Muscle of leg (tissue), 11 donors: ENCODE measurements around the gene GOLGA8B. TPM values are rescaled to one million over a fixed set of nuclear protein-coding genes. Genes with fewer than 3 reads are reported as not detected.
"Not testable (repeated sequence)": the region's sequence is repeated elsewhere in the genome, so short reads cannot be mapped to it uniquely, and the experiment has no call there.

ENCODE experiments used
- DNase-seq: peaks from one replicate; pipeline ENCODE4 v3.0.0; 2013
- H3K27ac ChIP-seq: one replicate; pipeline ENCODE4 v1.5.1; 2013; ENCODE audit warnings: mild to moderate bottlenecking, low read length, control low read depth
- H3K27me3 ChIP-seq: one replicate; pipeline ENCODE4 v1.6.1; 2013; ENCODE audit warnings: low read length; ENCODE audit not compliant: control insufficient read depth, insufficient read depth
- H3K36me3 ChIP-seq: one replicate; pipeline ENCODE4 v1.6.1; 2013; ENCODE audit warnings: low read length; ENCODE audit not compliant: control insufficient read depth, insufficient read depth
- H3K4me1 ChIP-seq: one replicate; pipeline ENCODE4 v1.6.1; 2013; ENCODE audit warnings: low read length; ENCODE audit not compliant: control insufficient read depth, insufficient read depth
- H3K4me3 ChIP-seq: one replicate; pipeline ENCODE4 v1.5.1; 2013; ENCODE audit warnings: low read length, control low read depth
- H3K9me3 ChIP-seq: replicated peaks from 2 replicates; pipeline ENCODE4 v1.6.1; 2013; ENCODE audit warnings: low read depth, low read length; ENCODE audit not compliant: control insufficient read depth
- WGBS: methylation state at CpG from one replicate; pipeline ENCODE4 v1.1.5; 2013; ENCODE audit warnings: missing lambda C conversion rate; ENCODE audit not compliant: insufficient coverage; 5-methylcytosine and 5-hydroxymethylcytosine counted together
- polyA plus RNA-seq, 8 donors: library from polyadenylated mRNA; unstranded; fragments of 120-200 nt; gene quantifications; one replicate each; pipeline versions ENCODE4 v1.2.1 to v1.2.3, GENCODE V29; 2013; ENCODE audit warnings: inconsistent platforms in 1 of 8, low replicate concordance in 1 of 8; ENCODE audit not compliant: insufficient read length in 8 of 8, insufficient read depth in 1 of 8
- total RNA-seq: library from RNA; stranded (reverse); fragments of 120-200 nt; gene quantifications from one replicate; pipeline ENCODE4 v1.2.4, GENCODE V29; 2013

Gene GOLGA8B
- total and polyA plus RNA-seq, 9 donors = 15.6 to 66.8 (median 27.1) TPM

DNA sequence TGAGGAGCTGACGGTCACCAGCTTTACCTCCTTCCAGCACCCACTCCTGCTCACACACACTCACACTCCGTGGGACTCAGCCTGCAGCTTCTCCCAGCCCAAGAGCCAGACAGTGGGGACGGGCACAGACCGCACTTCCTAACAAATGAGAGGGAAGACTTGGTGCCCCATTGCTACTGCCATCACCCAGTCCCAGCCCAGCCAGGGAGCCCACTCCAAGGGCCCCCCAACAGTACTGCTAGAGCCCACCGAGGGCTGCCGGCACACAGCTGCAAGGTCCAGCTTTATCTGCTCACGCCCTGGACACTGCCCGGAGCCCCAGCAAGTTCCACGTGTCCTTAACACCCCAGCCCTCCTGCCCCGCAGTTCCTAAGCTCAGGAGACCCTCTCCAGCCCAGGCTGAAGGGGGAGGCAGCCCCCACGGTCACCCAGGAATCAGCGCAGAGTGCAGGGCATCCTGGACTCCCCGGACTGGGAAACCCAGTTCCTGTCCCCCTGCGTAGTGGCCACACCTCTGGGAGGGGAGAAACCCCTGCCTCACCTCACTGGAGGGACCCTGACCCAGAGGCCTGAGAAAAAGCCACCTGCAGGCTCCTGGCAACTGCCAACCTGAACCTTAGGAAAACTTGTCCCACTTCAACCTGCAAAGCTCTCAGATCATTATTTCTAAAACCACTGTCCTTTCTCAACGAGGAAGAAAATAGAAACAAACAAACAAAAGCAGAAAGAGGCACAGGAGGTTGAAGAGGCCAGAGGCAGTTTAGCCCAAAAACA is 1.6 kb downstream of the GOLGA8B start:
- peaks cover 28% of the 10 kb centered on the region for H3K27me3 ChIP-seq
- WGBS = 66% methylated on average over 8 of the region's 15 CpGs
- not testable (repeated sequence) for H3K9me3 ChIP-seq, H3K27ac ChIP-seq, H3K36me3 ChIP-seq, DNase-seq
- peaks cover 32% of the 10 kb centered on the region for H3K4me1 ChIP-seq
- H3K4me3 ChIP-seq = peak overlapping the region; percentile 53

DNA sequence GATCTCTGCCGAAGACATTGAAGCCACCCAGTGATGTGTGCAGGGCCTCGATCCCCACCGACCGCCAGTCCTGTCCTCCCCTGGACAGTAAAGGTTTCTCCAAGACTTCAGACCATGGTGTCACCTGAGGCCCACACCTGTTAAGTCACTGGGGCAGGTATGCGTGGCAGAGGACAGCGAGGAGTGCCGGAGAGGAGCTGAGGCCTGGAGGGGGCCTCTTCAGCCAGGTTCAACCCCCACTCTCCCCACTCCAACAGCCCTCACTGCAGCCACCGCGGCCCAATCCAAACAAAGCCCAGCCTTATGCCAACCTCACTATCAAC is 2.4 kb downstream of the GOLGA8B start:
- Histone ChIP-seq H3K4me1 (peaks cover 34% of the 10 kb centered on the region), H3K27ac (peak overlapping the region; percentile 69), H3K9me3 (no peaks in the 10 kb centered on the region), H3K4me3 (no peak overlapping the region), H3K27me3 (peaks cover 28% of the 10 kb centered on the region), H3K36me3 (no peaks in the 10 kb centered on the region)
- 97% methylated on average over 7 of the region's 9 CpGs for WGBS
- no peak for DNase-seq

DNA sequence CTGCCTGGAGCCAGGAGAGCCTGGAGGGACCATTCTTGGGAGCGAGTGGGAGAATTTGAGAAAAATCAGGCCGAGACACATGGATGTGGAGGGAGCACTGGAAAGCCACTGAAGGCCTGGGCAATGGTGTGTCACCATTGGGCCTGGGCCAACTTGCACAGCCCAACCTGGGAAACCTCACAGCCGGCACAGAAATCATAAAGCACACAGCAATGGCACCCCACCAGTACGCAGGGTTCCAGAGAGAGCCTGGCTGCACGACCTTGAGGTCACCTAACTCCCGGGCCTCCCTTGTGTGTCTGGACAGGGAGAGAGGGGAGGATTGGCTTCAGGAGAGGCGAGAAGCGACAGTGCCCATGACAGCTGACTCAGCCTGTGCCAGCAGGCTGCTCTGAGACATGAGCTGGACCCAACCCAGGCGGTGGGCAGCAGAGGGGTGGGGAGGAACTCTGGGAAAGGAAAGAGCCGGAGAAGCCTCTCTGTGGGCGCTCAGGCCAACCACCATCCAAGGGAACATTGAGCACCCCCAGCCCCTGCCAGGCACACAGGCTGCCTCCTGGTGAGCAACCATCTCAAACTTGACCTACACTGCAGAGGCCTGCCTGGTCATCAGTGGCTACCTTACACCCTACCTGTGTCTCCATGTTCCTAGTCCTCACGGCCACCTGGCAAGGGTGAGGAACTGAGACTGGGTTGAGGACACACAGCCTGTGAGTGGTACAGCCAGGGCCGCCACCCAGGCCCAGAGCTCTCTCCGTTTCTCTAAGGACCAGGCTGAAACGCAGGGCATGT is 3.0 kb downstream of the GOLGA8B start:
- H3K9me3 ChIP-seq, H3K36me3 ChIP-seq, DNase-seq, H3K4me3 ChIP-seq: not testable (repeated sequence)
- Histone ChIP-seq H3K27ac (peak overlapping the region; percentile 69), H3K27me3 (peaks cover 28% of the 10 kb centered on the region), H3K4me1 (peaks cover 34% of the 10 kb centered on the region)
- WGBS = 64% methylated on average over 6 of the region's 15 CpGs

DNA sequence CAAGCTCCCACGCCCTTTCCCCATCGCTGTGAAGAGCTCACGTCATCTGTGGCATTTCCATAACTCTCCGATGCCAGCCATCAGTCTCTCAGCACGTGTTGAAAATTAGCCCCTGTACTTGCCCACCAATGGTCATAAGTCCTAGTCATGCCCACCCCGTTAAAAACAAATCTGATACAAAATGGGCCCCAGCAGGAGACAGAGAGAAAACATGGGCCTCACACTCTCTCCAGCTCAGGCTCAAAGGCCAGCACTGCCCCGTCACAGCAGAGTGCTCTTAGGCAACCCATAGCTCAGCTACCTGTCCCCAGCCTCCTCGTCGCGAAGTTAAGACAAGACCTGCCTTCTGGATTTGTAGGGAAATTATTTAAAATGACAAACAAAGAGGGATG is 5.2 kb downstream of the GOLGA8B start:
- no peaks in the 10 kb centered on the region for H3K9me3 ChIP-seq
- H3K27ac ChIP-seq = no peak overlapping the region
- 92% methylated on average over 7 of the region's 10 CpGs for WGBS

DNA sequence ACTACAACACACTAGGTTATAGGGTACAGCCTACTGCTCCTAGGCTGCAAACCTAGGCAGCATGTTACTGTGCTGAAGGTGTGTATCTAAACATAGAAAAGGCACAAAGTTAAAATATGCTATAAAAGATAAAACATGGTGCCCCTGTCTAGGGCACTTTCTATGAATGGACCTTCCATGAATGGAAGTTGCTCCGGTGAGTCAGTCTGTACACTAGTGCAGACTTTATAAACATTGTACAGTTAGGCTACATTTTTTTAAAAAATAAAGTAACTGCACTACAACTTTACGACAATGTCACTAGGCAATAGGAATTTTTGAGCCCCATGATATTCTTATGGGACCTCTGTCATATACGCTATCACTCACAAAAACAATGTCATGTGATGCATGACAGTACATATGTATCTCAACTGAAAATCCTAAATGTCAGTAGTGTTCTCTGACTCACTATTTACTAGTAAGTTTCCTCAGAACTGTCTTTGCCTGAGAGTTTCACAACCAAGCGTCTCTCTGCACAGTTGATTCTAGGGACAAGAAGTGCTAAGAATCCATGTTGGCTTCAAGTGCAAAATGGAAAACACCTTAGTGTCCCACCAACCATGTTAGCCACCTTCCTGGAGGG is 5.7 kb downstream of the GOLGA8B start:
- WGBS = 83% methylated on average over 1 of the region's 4 CpGs
- DNase-seq, H3K36me3 ChIP-seq, H3K27ac ChIP-seq, H3K9me3 ChIP-seq, H3K4me3 ChIP-seq: not testable (repeated sequence)
- Histone ChIP-seq H3K27me3 (peaks cover 10% of the 10 kb centered on the region), H3K4me1 (peaks cover 25% of the 10 kb centered on the region)

More for the DNA sequence above, 5.2 kb downstream of the GOLGA8B start:
- Histone ChIP-seq H3K27me3 (peaks cover 14% of the 10 kb centered on the region), H3K36me3 (no peaks in the 10 kb centered on the region), H3K4me3 (no peak overlapping the region), H3K4me1 (peaks cover 28% of the 10 kb centered on the region)
- DNase-seq = no peak

DNA sequence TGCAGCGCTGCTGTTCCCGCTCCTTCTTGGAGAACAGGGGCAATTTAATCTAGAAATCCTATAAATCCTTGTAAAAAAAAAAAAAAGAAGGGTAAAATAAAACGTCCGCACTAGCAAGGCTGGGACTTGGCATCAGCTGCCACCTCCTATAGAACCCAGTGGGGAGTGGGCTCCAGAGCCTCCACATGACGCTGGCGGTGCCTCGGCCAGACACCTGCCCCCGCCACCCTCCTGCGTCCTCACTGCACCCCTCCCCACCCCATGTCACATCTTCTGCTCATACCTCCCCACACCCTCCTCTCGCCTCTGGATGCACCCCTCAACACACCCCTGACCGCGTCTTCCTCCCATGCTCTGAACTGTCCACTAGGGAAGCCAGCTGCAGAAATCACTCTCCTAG is 8.4 kb downstream of the GOLGA8B start:
- H3K27me3 ChIP-seq, H3K36me3 ChIP-seq, H3K4me1 ChIP-seq, H3K27ac ChIP-seq, H3K9me3 ChIP-seq, H3K4me3 ChIP-seq, DNase-seq: not testable (repeated sequence)
- WGBS = no CpG with 5 or more reads among the region's 12 CpGs

DNA sequence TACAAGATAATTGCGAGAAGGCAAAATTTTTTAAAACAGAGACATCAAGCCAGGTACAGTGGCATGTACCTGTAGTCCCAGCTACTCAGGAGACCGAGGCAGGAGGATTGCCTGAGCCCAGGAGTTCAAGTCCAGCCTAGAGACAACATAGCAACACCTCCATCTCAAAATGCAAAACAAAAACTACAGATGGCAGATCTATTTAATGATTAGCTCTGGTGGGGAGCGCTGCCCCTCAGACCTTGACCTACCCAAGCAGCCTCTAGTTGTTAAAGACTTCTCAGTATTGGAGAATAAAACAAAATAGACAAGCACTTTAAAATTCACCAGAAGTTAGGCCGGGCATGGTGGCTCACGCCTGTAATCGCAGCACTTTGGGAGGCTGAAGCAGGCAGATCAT is 10.5 kb downstream of the GOLGA8B start:
- H3K27me3 ChIP-seq, H3K27ac ChIP-seq, H3K4me3 ChIP-seq, H3K4me1 ChIP-seq, H3K36me3 ChIP-seq, DNase-seq, H3K9me3 ChIP-seq: not testable (repeated sequence)
- no CpG with 5 or more reads among the region's 6 CpGs for WGBS

DNA sequence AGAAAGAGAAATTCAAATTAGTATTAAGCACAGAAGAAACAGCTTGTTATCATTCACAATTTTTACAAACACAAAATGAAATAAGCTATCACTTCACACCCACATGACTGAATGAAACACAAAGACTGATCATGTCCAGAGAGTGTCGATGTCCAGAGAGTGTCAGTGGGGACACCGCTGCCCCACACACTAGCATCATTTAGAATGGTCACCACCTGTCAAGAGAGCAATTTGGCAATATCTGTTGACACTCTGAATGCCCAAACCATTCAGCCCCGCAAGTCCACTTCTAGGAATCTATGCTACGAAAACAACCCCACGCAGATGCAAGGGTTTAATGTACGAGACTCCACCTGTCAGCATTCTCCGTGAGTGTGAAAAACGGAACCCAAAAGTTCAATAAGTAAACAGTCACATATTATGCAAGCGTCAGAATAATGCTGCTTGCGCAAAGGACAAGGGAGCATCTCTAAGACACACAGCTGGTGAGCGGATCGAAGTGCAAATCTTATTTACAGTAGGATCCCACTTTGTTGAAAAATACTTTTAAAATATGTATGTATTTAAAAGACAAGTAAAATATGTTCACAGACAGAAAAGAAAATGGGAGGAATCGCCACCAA is 11.3 kb downstream of the GOLGA8B start:
- not testable (repeated sequence) for H3K27ac ChIP-seq, H3K36me3 ChIP-seq, H3K9me3 ChIP-seq, H3K4me1 ChIP-seq, H3K4me3 ChIP-seq, H3K27me3 ChIP-seq, DNase-seq
- 69% methylated on average over 9 of the region's 13 CpGs for WGBS

DNA sequence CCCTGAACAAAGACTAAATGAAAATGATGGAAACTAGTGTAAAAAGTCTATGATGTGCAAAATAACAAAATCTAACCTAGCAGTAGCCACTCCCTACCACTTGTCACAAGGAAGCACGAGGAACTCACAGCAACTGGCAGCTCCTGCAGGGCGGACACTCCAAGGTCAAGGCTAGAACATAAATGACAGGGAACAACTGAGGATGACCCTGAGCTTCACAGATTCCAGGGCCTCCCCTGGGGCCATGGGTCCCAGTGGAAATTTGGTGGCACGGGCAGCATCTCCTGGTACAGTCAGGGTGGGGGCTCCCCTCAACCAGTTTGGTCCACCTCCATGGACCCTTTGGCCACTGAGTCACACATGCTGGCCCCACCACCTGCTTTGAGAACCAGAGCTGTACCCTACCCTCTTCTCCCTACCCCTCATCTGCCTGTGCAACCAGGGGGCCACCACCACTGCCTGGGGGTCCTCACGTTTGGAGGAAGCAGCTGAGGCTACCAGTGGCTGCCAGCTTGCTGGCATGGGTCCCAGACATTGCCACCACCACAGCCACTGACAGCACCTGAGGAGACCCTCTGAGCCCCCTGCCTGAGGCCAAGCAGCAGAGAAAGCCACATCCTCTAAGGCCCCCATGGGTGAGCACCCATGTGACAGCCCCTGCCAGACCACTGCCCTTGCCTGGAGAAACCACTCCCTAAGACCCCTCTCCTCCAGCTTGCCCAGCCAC is 13.6 kb downstream of the GOLGA8B start:
- not testable (repeated sequence) for H3K4me1 ChIP-seq, H3K9me3 ChIP-seq, H3K36me3 ChIP-seq, H3K27me3 ChIP-seq, DNase-seq, H3K27ac ChIP-seq, H3K4me3 ChIP-seq
- WGBS = 79% methylated on average over 2 of the region's 4 CpGs
